ENCODE measurements around the gene FDXR.
A peak's percentile ranks its signal among the peaks of the same experiment; 100 is the strongest.

FDXR gene

DNA sequence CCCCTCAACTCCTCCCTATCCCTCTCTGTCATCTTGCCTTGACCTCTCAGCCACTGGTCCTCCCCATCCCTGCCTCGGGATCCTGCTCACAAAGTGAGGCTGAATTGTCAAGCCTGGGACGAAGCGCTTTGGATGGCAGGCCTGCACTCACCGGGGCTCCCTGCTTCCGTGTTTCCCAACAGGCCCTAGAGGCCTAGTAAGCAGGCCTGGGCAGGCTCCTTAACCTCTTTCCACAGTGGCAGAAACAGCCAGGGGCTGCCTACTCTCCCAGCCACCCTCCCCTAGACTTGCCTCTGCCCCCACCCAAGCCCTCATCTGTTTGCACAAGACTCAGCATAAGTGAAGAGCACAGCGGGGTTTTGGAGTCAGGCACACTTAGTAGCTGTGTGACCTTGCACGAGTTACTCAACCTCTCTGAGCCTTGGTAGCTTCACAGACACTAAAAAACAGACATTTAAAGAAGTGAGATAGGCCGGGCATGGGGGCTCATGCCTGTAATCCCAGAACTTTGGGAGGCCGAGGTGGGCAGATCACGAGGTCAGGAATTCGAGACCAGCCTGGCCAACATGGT, 25.7 kb upstream of the FDXR start:
- DNase-seq, result no peak

DNA sequence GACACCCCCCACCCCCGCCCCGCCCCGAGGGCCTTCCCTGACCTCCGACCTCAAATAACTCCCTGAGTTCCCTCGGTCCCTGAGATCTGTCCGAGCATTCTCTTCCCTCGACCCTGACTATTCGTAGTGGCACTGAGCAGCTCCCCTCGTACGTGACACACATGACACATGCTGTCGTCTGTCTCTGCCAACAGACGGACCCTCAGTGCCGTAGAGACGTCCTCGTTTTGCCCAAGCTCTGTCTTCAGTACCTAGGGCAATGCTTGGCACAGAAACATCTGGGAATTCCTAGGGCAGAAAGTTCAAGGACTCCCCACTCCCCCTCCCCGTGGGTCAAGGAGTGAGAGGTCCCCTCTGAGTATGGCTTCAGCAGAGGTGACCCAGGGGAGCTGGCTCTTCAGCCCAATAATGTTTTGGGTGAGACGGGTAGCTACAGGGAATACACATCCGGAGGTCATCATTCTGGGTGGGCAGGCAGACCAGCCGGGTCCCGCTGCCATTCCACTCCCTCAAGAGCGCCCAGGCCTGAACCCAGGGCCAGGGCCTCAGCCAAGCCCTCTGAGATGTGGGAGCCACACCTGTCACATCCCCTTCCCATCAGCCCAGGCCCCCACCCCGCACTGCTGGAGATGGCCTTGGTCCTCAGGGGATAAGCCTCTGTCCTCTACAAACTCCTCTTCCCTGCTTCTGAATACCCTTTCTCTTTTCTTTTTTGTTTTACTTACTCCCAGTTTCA, 21.3 kb upstream of the FDXR start:
- no peak for DNase-seq

DNA sequence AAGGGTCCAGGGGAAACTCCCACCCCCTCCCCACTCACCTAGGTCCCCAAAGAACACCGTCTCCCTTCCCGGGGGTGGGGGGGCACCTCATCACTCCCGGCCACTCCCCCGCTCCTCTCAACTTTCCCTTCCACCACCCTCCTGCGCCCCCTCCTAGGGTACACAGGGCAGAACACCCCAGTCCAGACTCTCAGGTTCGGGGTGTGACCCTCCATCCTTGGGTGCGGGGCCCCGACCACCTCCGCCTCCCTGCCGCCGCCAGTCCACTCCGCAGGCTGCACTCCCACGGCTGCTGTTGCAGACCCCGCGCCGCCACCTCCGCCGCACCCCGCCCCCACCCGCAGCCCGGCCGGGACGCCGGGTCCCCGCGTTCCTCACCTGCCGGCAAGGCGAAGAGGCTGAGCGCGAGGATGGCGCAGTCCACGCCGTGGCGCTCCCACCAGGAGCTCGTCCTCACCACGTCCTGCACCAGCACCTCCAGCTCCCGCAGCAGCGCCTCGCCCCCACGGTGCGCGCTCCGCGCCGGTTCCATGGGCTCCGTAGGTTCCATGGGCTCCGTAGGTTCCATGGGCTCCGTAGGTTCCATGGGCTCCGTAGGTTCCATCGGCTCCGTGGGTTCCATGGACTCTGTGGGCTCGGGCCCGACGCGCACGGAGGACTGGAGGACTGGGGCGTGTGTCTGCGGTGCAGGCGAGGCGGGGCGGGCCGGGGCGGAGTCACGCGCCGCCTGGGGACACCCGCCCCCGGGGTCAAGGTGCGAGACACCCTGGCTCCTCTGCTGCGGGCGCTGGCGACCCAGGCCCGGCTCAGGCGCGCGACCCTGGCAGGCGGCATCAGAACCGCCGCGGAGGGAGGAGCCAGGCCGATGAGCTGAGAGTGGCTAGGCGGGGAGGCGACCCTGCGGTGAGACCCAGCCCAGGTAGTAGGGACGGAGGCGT, 20.4 kb upstream of the FDXR start, which contains the start of gene FADS6:
TSS of gene FADS6 (minus strand) at position 660 of the 938 bp plus-strand sequence. CDS start at position 622, 38 bp downstream.
- peak in 3 of 56 donors; percentile 12 to 55 (median 40) for DNase-seq

DNA sequence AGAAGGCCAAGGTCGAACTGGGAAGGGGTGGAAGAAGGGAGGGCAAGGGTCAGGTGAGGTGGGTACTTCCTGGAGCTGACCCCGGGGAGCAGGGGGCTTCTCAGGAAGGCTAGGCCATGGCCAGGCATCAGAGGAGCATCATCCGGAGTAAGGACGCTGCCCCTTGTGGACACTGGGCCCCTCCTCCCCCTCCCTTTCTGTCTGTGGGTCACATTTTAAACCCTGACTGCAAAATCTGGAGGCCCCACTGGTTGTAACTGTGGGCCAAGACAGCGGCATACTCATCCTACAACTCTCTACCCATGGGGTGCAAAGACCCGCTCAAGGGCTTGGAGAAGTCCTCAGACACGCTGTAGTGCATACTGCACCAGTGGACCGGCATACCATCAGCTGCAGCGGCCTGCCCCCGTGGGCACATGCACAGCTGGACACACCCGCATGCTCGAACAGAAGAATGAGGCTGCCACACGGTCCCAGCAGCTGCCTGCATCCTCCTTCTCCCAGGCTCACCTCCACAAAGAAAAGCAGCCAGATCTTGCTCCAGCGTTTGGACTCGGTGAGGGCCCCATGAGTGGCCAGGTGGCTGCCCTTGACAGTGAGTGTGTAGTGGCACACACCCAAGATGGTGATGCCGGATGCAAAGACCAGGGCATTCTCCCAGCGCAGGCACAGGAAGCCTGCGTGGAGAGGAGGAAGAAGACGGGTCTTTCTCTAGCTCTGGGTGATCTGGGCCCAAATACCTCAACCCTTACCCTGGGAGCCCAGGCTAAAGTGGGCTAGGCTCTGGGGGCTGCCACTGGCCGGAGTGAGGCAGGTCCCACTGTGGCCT, 19.4 kb upstream of the FDXR start:
- peak in 1 of 56 donors; percentile 8 for DNase-seq

DNA sequence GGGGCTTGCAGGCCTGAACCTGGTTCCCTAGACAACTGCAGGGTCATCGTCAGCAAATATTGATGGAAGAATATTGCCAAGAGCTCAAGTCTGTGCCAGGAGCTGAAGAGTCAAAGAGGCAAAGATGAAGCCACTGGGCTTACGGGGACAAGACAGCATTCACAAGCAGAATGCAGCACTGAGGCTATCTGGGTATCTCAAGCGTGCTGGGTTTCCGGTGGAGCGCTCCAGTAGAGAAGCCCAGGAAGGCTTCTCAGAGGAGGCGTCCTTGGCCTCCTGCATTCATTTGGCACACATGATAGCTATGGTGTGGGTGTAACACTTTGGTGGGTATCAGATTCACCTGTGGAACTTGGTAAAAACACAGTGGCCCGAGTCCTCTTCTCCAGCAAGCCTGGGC, 17.8 kb upstream of the FDXR start:
- no peak for DNase-seq

DNA sequence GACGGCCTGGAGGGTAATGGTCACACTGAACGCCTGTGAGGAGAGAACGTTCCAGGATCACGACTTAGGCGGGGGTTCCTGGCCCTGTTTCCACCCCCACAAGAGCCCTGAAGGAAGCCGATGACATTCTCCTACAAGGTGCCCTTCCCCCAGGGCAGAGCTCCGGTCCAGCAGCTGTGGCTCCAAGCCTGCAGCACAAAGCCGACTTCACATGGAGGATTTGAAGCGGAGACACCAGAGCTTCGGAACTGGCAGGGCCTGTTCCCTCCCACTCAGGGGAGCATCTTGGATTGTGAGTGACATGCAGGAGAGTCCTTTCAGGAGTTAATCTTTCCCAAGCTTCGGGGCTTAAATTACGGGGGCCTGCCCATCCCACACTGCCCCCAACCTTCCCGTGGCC, 15.7 kb upstream of the FDXR start:
- no peak for DNase-seq

DNA sequence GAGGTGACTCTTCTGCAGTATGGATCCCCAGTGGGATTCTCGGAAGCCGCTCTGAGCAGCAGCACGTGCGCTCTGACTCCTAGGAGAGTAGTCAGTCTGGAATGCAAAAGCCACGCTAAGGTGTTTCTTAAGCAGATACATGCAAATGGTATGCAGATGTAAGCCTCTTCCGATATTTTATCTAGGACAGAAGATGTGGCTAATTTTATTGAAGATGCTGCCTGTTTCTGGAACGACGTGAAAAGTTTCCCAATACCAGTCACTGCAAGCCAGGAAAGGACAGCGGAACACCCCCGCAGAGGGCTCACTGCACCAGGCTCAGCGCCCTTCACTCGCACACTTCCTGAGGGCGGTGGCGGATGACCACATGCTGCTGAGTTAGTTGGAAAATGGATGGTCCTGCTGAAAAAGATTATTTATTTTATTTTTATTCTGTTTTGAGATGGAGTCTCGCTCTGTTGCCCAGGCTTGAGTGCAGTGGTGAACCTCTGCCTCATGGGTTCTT, 10.5 kb upstream of the FDXR start:
- DNase-seq, result no peak

DNA sequence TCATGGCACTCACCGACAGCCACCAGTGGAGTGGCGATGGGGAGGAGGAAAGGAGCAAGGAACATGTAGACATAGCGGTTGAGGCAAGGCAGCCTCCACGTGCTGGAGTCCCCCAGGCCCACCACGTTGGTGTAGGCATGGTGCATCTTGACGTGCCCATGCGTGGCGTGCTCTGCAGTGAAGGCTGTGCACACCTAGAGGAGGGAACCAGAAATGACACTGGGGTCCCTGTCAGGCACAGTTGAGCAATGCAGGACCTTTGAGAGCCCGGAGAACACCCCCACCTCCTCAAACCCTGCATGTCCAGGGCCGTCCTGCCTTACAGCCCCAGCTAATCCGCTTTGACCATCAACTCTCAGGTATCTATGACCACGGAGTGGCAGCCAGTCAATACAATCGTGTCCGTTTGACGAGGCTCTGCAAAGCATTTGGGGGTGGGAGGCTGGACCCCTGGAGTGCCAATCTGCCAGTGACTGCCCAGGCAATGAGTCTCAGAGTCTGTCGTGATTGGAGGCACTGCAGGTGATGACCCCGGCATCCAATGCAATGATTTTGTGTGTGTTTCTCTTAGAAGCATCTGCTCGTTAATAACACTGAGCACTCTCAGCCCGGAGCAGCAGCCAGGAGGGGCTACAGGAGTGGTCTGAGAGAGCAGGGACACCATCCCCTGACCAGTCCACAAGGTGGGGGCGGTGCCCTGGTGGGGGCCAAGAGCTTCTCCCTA, 9.9 kb upstream of the FDXR start:
- no peak for DNase-seq

DNA sequence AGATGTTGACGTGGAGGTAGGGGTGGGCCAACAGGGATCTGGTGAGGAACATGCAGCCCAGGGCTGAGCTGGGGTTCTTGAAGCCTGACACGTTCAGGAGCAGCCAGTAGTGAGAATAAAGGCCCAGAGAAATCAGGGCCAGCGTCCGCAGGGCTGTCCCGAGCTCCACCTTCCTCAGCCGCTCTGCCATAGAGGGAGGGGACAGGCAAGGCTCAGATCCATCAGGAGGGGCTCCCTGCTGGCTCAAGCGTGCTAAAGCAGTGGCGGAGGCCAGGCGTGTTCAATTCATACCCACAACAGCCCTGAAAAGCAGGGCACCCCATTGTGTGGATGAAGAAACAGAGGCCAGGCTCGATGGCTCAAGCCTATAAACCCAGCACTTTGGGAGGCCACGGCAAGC, 8.3 kb upstream of the FDXR start:
- no peak for DNase-seq

DNA sequence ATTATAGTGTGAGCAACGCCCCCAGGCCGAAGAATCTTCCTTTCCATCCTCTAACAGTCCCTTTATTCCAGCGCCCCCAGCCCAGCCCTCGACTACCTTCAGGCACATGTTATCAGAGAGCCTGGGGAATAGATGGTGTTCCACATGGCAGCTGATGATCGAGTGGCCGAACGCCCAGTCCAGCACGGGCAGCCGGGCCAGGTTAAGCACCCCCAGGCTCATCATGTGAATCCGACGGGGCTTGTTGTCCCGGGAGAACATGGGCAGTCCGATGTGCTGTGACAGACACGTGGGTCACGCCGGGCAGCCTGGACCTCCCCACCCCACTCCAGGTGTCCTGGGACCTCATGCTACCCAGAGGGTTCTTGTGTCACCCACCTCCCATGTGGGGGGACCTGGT, 6.5 kb upstream of the FDXR start:
- DNase-seq, result no peak

DNA sequence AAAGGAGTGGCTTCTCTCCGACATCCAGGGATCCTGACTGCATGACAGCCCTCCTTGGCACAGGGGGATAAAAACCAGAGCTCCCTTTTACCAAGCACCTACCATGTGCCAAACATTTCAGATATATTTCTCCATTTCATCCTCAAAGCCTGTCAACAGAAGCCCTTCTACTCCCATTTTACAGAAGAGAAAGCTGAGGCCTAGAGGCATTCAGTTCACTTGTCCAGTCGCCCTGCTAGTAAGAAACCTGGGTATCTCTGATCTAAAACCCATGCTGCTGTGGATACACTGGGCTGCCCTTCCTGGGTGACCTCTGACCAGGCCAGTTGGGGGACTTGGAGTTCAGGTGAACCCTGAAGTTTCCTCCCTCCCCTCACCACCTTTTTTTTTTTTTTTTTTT, 5.9 kb upstream of the FDXR start:
- DNase-seq, result no peak

DNA sequence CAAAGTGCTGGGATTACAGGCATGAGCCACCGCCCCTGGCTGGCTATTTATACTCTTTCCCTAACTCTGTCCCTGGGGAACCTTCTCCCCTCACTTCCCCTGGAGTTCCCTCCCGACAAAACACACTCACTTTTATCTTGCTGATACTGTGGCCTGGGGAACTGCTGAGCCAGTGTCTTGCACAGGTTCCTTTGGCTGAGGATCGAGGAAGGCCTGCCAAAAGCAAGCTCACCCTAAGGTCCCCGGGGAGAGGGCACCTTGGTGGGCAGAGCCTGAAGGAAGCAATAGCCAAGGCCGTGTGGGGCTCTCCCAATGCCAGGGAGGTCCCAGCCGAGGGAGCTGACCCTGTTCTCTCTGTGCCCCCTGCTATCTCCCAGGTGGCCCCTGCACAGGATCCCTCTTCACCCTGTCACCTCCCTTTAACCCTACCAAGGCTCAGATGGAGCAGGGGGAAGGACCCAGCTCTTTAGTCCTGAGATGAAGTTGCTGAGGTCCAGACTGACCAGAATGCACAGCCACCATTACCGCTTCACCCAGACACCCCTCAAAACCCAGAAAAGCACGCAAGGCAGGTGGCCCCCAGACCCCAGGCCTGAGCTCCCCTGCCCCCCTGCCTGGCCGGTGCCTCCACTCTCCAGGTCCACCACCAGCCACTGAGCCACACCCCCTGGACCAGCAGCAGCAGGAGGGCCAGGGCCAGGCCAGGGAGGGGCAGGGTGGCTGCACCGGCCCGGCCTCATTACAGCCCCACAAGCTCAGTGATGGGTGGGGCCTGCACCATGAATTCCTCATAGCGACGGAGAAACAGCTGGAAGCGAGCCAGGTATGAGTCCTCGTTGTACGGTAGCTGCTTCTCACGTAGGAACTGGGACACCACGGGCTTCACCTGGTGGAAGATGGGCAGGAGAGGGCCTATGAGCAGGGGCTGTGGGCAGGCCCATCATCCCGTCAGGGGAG, 5.1 kb upstream of the FDXR start:
- DNase-seq, result no peak

DNA sequence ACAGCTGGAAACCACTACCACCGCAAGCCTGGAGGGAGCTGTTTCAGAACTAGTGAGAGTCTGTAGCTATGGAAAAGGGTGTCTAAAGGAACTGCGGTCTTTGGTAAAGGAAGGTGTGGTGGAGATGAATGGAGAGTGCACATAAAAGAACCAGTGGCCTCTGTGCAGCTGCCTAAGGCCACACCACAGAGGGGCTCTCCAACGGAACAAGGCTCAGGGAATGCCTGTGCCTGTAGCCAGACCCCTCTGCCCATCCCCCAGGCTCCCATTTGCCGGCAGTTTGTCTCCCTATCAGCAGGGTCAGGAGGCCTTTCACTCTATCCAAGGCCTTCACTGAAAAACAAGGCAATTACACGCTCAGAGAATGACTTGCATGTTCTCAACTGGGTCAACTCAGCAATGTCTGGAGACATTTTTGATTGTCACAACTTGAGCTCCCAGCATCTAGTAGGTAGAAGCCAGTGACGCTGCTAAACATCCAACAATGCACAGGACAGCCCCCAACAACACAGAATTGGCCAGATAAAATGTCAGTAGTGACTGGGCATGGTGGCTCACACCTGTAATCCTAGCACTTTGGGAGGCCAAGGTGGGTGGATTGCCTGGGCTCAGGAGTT, 3.3 kb upstream of the FDXR start:
- no peak for DNase-seq

DNA sequence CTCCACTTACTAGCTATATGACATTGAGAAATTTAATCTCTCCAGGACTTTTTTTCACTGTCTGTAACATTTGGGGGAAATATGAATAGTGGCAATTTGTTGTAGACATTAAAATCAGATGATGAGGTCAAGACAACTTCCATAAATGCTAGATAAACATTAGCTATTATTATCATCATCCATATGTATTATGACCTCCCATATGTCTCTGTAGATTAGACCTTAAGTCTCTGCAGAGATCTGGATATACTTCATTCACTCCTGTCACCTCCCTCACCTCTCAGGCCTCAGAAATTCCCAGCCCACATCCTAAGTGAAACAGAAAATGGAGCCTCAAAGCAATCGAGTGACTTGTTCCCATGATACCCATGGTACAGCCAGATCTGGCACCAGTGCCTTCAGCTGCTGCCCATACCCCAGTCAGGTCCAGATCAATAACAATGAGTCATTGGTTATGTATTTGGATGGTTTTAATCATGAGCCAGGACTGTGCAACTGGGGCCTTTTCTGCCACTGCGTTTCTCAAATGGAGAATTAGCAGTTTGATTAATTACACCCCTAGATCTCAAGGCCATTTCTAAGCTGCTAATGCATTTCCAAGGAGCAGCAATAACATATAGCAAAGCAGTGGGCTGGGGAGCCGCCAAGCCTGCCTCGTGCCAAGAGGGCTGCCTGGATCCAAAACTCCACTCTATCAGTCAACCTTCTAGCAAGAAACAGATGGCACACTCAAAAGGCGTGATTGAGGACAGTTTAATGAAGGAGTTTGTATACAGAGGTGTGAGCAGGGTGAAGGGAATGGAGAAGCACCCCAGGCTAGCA, 2.6 kb upstream of the FDXR start:
- DNase-seq, result no peak

DNA sequence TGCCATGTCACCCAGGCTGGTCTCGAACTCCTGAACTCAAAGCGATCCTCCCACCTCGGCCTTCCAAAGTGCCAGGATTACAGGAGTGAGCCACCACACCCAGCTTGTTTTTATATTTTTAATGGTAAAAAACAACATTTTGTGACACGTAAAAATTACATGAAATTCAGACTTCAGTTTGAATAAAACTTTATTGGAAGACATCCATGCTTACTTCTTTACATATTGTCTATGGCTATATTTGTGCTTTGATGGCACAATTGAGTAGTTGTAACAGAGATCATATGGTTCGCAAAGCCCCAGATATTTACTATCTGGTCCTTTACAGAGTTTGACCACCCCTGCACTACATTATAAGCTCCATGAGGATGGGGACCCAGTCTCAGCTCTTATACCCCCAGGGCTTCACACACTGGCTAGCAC, 1.8 kb upstream of the FDXR start:
- DNase-seq, result no peak

DNA sequence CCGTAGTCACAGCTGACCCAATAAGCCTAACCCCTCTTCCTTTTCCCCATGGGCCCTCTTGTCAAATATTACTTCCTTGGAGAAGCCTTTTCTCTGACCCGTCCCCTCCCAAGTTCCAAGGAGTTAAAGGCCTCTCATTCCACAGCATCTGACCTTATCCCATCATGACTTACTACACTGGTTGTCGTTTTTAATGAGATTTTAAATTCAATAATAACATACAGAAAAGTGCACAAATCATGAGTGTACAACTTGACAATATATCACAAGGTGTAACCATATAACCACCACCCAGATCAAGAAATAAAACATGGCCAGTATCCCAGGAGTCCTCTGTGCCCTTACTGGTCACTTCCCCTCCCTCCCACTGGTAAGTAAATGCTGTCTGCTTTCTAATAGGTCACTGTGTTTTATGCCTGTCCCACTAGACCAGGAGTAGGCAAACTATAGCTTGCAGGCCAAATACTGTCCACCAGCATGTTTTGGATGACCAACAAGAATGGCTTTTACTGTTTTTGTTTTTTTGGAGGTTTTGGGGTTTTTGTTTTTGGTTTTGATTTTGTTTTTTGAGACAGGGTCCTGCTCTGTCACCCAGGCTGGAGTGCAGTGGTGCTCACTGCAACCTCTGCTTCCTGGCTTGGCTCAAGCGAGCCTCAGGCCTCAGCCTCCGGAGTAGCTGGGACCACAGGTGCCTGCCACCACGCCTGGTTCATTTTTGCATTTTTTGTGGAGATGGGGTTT, 1.2 kb upstream of the FDXR start:
- DNase-seq, result no peak
